Activated CD4-positive, alpha-beta T cell treated with anti-CD3 and anti-CD28 coated beads, Interleukin-2, Interleukin-4, amounts not matched to agents 100 ng/mL and 50 ng/mL, durations not matched to agents 16 hours and 8 hours (primary cell): ENCODE measurements around the gene LRTM2.

Experiments
- DNase-seq: peaks from one replicate; pipeline ENCODE4 v3.0.0-alpha.2; 2020; ENCODE audit warnings: low spot score

The LRTM2 gene

DNA sequence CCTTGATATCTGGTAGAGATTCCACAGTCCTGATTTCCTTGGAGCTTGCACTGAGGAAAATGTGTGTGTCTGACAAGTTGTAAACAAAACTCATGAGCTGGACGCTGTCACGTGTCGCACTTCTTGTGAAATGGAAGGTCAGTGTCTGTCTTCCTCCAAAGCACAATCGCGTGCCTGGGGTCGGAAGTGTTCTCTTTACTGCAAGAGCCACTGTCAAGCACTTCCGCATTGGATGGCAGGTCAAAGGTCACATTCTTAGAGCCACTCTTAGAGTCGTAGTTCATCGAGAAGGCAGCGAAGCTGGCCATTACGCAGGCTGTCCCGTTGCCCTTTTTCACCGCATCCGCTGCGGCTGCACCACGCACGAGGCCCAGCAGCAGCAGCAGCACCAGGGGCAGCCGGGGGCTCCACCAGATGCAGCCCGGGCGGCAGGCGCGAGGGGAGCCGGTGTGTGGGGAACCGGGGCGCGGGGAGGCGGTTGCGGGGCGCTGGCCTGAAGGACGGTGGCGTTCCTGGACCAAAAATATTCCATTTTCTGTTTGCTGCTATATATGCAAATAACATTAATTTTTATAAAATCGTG lies 45.0 kb downstream of the LRTM2 start:
- no peak for DNase-seq

DNA sequence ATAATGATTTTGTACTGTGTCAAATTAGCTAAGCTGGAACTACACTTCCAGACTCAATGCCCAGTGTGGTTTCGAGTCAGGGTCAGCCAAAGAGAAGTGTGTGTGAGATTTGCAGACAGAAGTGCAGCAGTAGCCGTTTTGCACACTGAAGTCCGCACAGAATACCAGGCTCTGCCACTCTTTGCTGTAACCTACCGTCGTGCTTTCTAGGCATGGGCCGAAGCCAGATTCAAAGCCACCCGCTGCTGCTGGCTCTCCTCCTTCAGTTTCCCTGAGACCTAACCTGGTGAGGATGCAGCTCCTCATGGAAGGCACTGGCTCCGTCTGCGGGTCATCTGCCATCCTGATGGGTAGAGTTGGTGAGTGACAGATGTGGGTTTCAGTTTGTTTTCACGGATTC lies 48.8 kb downstream of the LRTM2 start:
- DNase-seq, result no peak

GRCh38 chr12:1870086-1870485 lies 49.7 kb downstream of the LRTM2 start:
- DNase-seq, result no peak

GRCh38 chr12:1870998-1871917 lies 50.9 kb downstream of the LRTM2 start:
- no peak for DNase-seq

DNA sequence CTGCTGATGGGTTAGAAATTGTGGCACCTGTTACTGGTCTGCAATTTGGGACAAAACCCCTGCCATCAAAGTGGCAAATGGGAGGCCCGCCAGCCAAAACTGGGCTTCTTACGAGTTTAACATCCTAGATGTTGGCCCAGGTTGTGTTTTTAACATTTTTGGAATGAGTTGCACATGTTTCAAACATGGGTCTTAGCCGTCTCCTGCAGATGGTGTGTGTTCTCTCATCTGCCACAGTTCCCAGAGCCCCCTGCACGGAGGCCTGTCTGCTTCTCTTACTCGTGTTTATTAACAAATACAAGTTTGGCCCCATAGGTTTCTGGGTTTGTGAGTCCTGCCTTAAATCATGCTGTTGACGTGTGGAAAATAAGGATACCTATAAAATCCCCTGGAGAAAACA lies 51.6 kb downstream of the LRTM2 start:
- DNase-seq, result no peak

- DNase-seq, result no peak
Observed at GRCh38 chr12:1872448-1872847, 52.1 kb downstream of the LRTM2 start.

- DNase-seq, result no peak
Observed at GRCh38 chr12:1873531-1874510, 53.5 kb downstream of the LRTM2 start.

DNA sequence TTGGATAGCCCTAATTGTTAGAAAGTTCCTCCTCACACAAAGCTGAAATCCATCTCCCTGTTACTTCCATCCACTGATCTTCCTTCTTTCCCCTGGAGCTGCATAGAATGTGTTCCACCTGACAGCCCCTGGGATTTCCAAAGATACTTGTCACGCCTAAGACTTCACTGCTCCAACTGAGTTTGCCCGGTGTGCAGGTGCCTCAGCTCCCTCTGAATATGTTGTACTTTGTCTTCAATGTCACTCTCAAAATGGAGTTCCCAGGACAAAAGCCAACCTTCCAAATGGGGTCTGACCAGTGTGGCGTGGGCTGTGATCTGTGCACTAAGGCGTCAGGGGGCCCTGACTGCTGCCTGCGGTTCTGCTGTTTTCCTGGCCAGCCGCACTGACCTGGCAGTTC lies 55.2 kb downstream of the LRTM2 start:
- DNase-seq, result no peak

- no peak for DNase-seq
Observed at GRCh38 chr12:1876086-1876485, 55.7 kb downstream of the LRTM2 start.

- DNase-seq, result no peak
Observed at GRCh38 chr12:1877169-1877878, 57.0 kb downstream of the LRTM2 start.

DNA sequence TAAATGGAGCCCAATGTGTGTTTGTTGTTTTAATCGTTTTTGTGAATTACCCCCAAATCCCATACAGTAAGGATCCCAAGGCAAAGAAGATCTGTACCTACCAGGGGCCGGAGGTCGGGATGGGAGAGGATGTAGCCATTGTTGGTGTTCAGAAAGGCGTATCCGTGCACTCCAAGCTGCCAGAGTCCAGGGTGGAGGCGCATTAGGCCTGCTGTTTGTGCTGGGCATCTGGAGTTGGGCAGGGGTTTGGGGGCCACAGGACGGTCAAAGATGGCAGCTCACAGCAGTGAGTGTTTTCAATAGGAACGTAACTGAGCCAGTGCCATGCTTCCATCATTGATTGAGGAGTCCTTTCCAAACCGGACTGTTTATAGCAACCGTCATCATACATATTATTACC lies 57.8 kb downstream of the LRTM2 start:
- no peak for DNase-seq

GRCh38 chr12:1878695-1879094 lies 58.3 kb downstream of the LRTM2 start:
- DNase-seq, result no peak

GRCh38 chr12:1879633-1880032 lies 59.3 kb downstream of the LRTM2 start:
- no peak for DNase-seq

- DNase-seq, result no peak
Observed at GRCh38 chr12:1880153-1880845, 59.9 kb downstream of the LRTM2 start.

GRCh38 chr12:1880876-1881275 lies 60.5 kb downstream of the LRTM2 start:
- DNase-seq, result no peak

- no peak for DNase-seq
Observed at GRCh38 chr12:1881301-1881700, 60.9 kb downstream of the LRTM2 start.

- no peak for DNase-seq
Observed at GRCh38 chr12:1881936-1882335, 61.6 kb downstream of the LRTM2 start.

- no peak for DNase-seq
Observed at GRCh38 chr12:1882405-1882804, 62.0 kb downstream of the LRTM2 start.

DNA sequence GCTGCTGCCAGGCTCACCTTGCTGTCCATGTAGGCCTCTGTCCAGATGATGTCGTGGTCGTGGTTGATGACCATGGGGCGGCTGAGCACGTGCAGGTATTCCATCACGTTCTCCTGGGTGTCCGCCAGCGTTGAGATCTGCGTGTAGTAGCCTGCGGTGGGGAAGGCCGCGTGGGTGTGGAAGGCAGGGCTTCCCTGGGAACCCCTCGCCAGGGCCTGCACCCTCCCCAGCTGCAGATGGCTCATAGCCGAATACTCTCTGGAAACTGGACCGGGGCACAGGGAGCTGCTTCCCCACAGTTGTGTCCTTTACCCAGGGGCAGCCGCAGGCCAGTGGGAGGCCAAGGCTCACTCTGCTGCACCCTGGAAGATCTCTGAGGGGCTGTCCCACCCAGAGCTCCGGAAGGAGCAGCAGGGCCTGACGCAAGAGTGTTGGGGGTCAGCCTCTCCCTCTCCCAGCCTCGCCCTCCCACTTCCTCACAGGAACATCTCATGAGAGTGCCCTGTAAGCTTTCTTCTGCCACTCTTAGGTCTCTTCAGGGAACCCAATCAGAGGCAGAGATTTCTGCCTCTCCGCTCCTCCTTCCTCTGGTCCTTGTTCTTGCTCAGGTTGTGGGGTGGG lies 62.6 kb downstream of the LRTM2 start:
- no peak for DNase-seq

DNA sequence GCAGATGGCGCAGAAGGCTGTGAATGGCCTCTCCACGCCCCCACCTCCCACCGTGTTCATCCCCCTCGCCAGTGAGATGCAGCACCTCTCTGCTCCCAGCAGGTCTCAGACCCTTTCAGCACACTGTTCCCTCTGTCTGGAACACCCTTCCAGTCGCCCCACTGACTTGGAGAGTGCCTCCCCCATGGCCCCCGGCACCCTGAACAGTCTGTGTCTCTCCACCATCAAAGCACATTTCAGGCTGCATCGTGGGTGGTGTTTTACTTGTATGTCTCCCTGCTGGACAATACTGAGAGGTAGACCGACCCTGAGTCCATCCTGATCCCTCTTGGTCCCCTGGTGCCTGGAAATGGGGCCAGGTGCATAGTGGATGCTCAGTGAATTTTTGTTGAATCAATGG lies 63.1 kb downstream of the LRTM2 start:
- DNase-seq, result no peak

DNA sequence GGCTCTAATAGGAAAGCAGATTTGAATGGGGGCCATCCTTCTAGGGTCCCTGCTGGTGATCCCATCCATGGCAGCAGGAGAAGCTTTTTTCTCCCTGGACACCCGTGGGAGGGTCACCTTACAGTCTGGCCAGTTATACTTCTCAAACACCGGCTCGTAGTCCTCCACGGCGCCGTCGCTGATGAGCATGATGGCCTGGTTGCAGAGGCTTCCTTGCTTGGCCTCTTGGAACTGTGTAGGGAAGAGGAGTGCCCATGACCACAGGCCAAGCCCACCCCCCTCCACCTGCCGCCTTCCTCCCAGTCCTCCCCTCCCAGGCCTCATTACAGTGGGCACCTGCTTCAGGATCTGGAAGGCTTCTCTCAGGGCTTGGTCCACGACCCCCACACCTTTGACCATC lies 64.3 kb downstream of the LRTM2 start:
- DNase-seq, result no peak
